Fibroblast of pulmonary artery (primary cell): ENCODE results near the gene SESTD1.
A peak's percentile ranks its signal among the peaks of the same experiment; 100 is the strongest.

Experiments
- DNase-seq: peaks from one replicate; pipeline ENCODE4 v3.0.0-alpha.2; 2010; ENCODE audit warnings: low read depth
- H3K4me3 ChIP-seq: replicated peaks from 2 replicates; pipeline ENCODE4 v1.5.1; 2011; ENCODE audit warnings: low read depth, mild to moderate bottlenecking, control low read depth, low read length, moderate library complexity
- TF ChIP-seq, protein P1 (sequence below): IDR thresholded peaks from 2 replicates; pipeline ENCODE4 v1.5.1; 2011; ENCODE audit warnings: mild to moderate bottlenecking, control low read depth, low read length, inconsistent platforms; ENCODE audit errors: missing control alignments

SESTD1 gene

DNA sequence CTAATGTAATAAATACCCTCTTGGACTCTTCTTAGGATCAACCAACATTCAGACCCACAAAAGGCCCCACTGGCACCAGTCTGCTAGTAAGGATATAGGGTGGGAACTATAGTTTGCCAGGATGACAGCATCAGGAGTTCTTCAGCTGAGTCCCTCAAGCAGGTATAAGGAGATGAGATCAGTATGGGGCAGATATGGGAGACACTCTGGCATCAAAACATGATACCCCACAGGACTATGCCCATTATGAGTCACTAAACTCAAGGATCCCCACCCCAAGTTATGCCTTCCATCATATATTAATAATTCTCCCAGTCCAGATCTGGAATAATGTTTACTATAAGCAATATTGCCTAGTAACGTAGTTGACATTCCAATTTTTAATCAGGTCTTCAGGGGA is 131.6 kb downstream of the SESTD1 start:
- H3K4me3 ChIP-seq: no peak overlapping the region
- no peak for DNase-seq
- TF ChIP-seq, protein P1, sequence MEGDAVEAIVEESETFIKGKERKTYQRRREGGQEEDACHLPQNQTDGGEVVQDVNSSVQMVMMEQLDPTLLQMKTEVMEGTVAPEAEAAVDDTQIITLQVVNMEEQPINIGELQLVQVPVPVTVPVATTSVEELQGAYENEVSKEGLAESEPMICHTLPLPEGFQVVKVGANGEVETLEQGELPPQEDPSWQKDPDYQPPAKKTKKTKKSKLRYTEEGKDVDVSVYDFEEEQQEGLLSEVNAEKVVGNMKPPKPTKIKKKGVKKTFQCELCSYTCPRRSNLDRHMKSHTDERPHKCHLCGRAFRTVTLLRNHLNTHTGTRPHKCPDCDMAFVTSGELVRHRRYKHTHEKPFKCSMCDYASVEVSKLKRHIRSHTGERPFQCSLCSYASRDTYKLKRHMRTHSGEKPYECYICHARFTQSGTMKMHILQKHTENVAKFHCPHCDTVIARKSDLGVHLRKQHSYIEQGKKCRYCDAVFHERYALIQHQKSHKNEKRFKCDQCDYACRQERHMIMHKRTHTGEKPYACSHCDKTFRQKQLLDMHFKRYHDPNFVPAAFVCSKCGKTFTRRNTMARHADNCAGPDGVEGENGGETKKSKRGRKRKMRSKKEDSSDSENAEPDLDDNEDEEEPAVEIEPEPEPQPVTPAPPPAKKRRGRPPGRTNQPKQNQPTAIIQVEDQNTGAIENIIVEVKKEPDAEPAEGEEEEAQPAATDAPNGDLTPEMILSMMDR: no peak

DNA sequence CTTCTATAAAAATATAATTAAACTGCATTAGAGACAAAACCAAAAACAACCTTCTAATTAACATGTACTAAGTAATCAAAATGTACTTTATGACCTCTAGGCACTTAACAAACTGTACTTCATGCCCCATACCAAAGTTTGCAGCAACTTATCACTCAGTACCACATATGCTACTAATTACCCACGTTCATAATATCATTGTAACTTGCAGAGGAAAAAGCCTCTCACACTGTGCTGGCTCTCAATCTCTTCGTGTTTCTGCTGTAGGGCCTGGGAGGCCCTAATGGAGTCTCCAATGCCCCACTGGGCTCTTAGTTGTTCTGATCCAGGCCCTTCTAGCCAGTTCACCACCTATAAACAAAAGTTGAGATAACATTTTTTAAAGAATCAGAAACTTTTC is 132.6 kb downstream of the SESTD1 start:
- TF ChIP-seq, protein P1: no peak
- DNase-seq: no peak

DNA sequence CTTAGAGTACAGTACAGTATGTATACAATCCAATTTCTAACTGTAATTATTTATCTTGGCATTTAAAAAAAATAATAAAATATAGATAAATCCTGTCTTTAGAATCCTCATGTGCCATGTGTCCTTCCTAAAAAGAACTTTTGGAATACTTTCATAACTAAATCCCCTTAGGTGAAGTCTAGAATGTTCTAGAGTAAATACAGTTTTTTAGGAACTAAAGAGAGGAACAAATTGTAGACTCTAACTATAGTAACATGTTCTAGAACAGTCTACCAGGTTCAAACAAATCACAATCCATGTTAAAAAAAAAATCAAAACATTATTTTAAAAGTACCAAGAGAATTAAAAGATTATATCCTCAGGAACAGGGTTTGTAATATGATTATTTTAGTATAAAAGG is 134.1 kb downstream of the SESTD1 start:
- TF ChIP-seq, protein P1: no peak
- H3K4me3 ChIP-seq: no peak overlapping the region
- no peak for DNase-seq

More for the DNA sequence above, 132.6 kb downstream of the SESTD1 start:
- no peak overlapping the region for H3K4me3 ChIP-seq

DNA sequence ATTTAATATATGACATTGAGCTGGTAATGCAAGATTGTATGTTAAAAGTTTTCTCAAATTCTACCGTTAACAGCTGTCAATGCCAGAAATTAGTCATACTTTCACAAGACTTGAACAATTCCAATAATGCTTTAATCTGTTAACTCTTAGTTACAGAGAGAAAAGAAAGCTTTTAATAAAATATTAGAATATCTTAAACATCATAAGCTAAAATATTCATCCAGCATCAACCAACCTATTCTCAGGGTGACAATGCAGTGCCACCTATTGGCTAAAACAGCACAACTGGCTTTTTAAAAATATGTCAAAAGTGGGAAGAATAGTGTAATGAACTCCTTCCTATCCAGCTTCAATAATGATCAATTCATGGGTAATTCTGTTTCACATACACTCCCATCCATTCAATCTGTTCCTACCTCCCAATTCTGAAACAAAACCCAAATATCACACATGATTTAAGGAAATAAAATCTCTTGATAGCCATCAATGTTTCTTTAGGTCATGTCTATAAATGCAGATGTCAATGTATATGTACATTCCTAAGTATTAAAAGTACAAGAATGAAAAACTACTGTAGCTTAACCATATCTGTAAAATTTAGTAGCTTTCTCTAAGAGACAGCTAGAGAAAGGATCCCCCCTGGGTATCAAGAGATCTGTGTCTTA is 134.9 kb downstream of the SESTD1 start:
- no peak overlapping the region for H3K4me3 ChIP-seq
- TF ChIP-seq, protein P1: peak; percentile 76
- peak; percentile 44 for DNase-seq

DNA sequence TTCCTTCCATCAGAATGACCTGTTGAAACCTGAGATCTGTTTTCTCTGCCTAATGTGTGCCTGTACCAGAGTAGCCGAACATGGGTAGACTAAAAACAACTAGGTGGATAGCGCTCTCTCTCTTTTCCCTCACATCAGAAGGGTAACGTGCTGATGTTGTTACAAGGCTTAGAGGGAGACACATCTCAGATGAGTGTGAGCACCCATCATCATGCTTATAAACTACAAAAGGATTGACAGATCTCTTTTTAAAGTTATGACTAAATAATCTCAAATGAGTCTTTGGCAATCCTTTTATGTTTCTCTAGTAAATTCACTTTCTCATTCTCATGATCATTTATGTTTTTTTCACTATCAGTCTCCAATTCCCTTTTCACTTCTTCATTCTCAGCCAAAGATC is 139.2 kb downstream of the SESTD1 start:
- no peak for DNase-seq
- no peak overlapping the region for H3K4me3 ChIP-seq
- TF ChIP-seq, protein P1: no peak

DNA sequence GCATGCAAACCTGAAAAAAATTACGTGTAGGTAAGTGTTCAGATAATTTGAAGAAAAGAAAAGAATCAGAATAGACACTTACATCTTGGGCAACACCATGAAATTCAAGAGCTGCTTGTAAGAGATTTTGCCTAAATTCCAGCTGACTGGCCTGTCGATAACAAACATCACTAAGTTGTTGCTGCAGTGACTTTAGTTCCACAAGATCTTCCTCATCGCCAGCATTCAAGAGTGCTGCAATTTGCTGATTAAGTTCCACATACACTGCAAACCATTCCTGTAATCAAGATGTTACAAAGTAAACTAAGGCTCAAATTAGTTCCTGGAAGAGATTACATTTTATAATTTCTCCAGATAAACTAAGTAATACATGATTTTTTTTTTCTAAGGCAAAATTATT is 140.3 kb downstream of the SESTD1 start:
- TF ChIP-seq, protein P1: no peak
- no peak for DNase-seq
- no peak overlapping the region for H3K4me3 ChIP-seq

DNA sequence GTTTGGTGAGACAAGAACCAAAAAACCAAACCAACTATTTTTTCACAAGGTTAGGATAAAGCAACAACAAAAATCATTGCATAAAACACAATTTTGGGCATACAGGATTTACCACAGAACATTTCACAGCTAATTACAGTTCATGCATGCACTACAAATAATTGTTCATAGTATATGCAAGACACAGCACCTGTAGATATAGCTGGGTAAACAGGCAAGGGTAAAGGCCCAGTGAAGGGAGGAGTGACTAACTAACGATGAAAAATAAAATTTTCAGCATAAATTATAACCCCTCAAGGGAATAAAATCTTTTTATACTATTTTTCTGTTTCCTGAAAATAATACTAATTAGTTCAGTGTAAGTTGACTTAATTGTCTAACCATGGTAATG is 141.4 kb downstream of the SESTD1 start:
- TF ChIP-seq, protein P1: no peak
- H3K4me3 ChIP-seq: no peak overlapping the region
- DNase-seq: no peak
